GM19372 (cell line): ENCODE data around the gene VTI1A.

Experiments
- ATAC-seq: cut with Tn5 transposase; IDR thresholded peaks from one replicate; pipeline ENCODE4 v1.9.1; 2021; ENCODE audit warnings: mild to moderate bottlenecking, low read depth, moderate library complexity; ENCODE audit not compliant: unreplicated experiment

The VTI1A gene

GRCh38 chr10:112663234-112664125, 216.5 kb downstream of the VTI1A start:
- ATAC-seq, result no peak

GRCh38 chr10:112666094-112666493, 219.1 kb downstream of the VTI1A start:
- ATAC-seq, result no peak

GRCh38 chr10:112669989-112670388, 223.0 kb downstream of the VTI1A start:
- ATAC-seq, result no peak

- ATAC-seq, result no peak
These were observed 224.7 kb downstream of the VTI1A start for GRCh38 chr10:112671743-112672142.

GRCh38 chr10:112672706-112673105, 225.7 kb downstream of the VTI1A start:
- ATAC-seq, result no peak

- no peak for ATAC-seq
These were observed 228.6 kb downstream of the VTI1A start for GRCh38 chr10:112675560-112676083.

- ATAC-seq, result no peak
These were observed 230.7 kb downstream of the VTI1A start for GRCh38 chr10:112677689-112678088.

GRCh38 chr10:112678581-112678980, 231.6 kb downstream of the VTI1A start:
- no peak for ATAC-seq

- ATAC-seq, result no peak
These were observed 232.0 kb downstream of the VTI1A start for GRCh38 chr10:112678987-112679386.

- no peak for ATAC-seq
These were observed 232.4 kb downstream of the VTI1A start for GRCh38 chr10:112679392-112679791.

- ATAC-seq, result no peak
These were observed 233.6 kb downstream of the VTI1A start for GRCh38 chr10:112680586-112680985.

- ATAC-seq, result no peak
These were observed 240.6 kb downstream of the VTI1A start for GRCh38 chr10:112687647-112688046.

GRCh38 chr10:112689327-112690072, 242.5 kb downstream of the VTI1A start:
- ATAC-seq, result no peak

- ATAC-seq, result no peak
These were observed 248.5 kb downstream of the VTI1A start for GRCh38 chr10:112695539-112695938.

- ATAC-seq, result no peak
These were observed 249.6 kb downstream of the VTI1A start for GRCh38 chr10:112696592-112696991.

GRCh38 chr10:112698133-112698817, 251.3 kb downstream of the VTI1A start:
- ATAC-seq, result no peak

GRCh38 chr10:112698818-112699164, 251.8 kb downstream of the VTI1A start:
- ATAC-seq, result no peak

GRCh38 chr10:112700215-112700671, 253.2 kb downstream of the VTI1A start:
- ATAC-seq, result no peak

GRCh38 chr10:112701211-112701877, 254.3 kb downstream of the VTI1A start:
- ATAC-seq, result no peak

GRCh38 chr10:112701878-112702255, 254.9 kb downstream of the VTI1A start:
- ATAC-seq, result no peak
